CMK (cell line): ENCODE results near the gene UNC13D.
"Not testable (repeated sequence)": the region's sequence is repeated elsewhere in the genome, so short reads cannot be mapped to it uniquely, and the experiment has no call there.

Experiments used
- DNase-seq: peaks from one replicate; pipeline ENCODE4 v3.0.0-alpha.2; 2010; ENCODE audit warnings: low read depth

The UNC13D gene

GRCh38 chr17:75820094-75821080 is 23.8 kb downstream of the UNC13D start:
- no peak for DNase-seq

- no peak for DNase-seq
Observed at GRCh38 chr17:75819678-75820077, 24.5 kb downstream of the UNC13D start.

- no peak for DNase-seq
Observed at GRCh38 chr17:75819116-75819515, 25.1 kb downstream of the UNC13D start.

GRCh38 chr17:75818326-75818885 is 25.8 kb downstream of the UNC13D start:
- DNase-seq, result no peak

GRCh38 chr17:75817571-75817970 is 26.6 kb downstream of the UNC13D start:
- no peak for DNase-seq

GRCh38 chr17:75816693-75817092 is 27.5 kb downstream of the UNC13D start:
- DNase-seq, result no peak

- DNase-seq, result no peak
Observed at GRCh38 chr17:75815399-75815798, 28.8 kb downstream of the UNC13D start.

- no peak for DNase-seq
Observed at GRCh38 chr17:75814900-75815373, 29.3 kb downstream of the UNC13D start.

GRCh38 chr17:75814021-75814395 is 30.2 kb downstream of the UNC13D start:
- DNase-seq, result no peak

- no peak for DNase-seq
Observed at GRCh38 chr17:75813081-75814020, 30.9 kb downstream of the UNC13D start.

- DNase-seq, result no peak
Observed at GRCh38 chr17:75812096-75813013, 31.8 kb downstream of the UNC13D start.

GRCh38 chr17:75811174-75811573 is 33.0 kb downstream of the UNC13D start:
- no peak for DNase-seq

- not testable (repeated sequence) for DNase-seq
Observed at GRCh38 chr17:75810756-75811155, 33.4 kb downstream of the UNC13D start.

GRCh38 chr17:75810216-75810615 is 34.0 kb downstream of the UNC13D start:
- no peak for DNase-seq

- DNase-seq, result no peak
Observed at GRCh38 chr17:75809631-75810111, 34.5 kb downstream of the UNC13D start.

GRCh38 chr17:75808905-75809621 is 35.1 kb downstream of the UNC13D start:
- no peak for DNase-seq

- no peak for DNase-seq
Observed at GRCh38 chr17:75808549-75808904, 35.7 kb downstream of the UNC13D start.

GRCh38 chr17:75807861-75808260 is 36.3 kb downstream of the UNC13D start:
- DNase-seq, result no peak

GRCh38 chr17:75806822-75807500 is 37.2 kb downstream of the UNC13D start:
- DNase-seq, result no peak

GRCh38 chr17:75803883-75804282 is 40.3 kb downstream of the UNC13D start:
- no peak for DNase-seq
